Daoy (cell line): ENCODE measurements around the gene CDK5R2. TPM values are rescaled to one million over a fixed set of nuclear protein-coding genes. Genes with fewer than 3 reads are reported as not detected.
A peak's percentile ranks its signal among the peaks of the same experiment; 100 is the strongest.

Experiments used
- DNase-seq: peaks from one replicate; pipeline ENCODE4 v3.0.0-alpha.2; 2015; ENCODE audit warnings: low read depth
- total RNA-seq: library from RNA; depleted of rRNA; stranded (reverse); fragments of >200 nt; shearing (Covaris generic); gene quantifications from 2 replicates; pipeline ENCODE4 v1.2.3, GENCODE V29; 2014

The CDK5R2 gene
- total RNA-seq, 1 experiment from 2014 or later = 0.06 TPM

- no peak for DNase-seq
Observed at GRCh38 chr2:218986148-218986761, 26.8 kb downstream of the CDK5R2 start.

DNA sequence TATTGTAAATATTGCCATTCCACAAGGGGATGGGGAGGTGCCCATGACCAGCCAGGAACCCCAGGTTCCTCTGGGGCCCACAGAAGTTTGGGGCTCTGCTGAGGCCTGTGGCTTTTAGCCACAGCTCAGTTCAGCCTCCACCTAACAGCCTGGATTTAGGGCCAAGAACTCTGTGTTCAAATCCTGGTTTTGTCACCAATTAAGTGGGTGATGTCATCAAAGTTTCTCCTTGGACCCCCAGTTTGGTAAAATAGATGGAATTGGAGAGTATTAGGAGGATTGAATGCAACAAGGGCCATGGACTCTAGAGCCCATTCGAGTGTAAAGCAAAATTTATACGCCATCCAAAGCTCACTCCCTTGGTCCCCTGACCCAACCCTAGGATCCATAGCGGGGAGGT lies 28.7 kb downstream of the CDK5R2 start:
- no peak for DNase-seq

- DNase-seq = no peak
Observed at GRCh38 chr2:218988650-218989049, 29.2 kb downstream of the CDK5R2 start.

DNA sequence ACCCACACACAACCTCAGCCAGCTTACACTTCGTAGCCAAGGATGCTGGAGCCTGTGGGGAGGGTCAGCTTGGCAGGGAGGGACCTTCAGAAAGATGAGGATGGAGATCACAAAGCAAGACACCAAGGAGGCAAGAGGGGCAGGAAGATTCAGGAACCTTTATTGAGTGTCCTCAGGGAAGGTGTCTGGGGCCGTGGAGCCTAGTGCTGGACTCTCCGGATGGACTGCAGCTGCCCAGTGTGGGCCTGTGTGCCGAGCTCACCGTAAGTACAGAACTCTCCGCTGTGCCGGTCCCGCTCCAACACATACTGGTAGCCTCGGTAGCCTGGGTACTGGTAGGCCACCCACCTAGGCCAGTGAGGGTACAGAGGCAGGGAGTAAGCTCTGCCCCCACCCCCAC lies 30.6 kb downstream of the CDK5R2 start:
- no peak for DNase-seq

DNA sequence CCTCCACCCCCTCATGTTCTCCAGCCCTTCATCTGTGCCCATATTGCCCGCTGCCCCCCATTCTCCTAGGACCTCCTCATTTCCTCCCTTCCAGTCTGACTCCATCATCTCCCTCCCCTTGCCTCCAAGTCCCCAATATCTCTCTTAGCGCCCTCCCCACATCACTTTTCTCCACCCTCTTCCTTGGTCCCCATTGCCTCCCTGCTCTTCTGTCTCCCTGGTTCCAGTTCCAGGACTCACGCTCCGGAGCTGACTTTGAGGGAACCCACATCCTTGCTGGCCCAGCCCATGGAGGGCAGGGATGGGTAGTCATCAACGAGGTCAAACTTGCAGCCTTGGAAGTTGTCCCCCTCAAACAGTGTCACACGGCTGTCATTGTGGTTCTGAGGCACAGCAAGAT lies 31.1 kb downstream of the CDK5R2 start:
- no peak for DNase-seq

GRCh38 chr2:218991674-218992168 lies 32.3 kb downstream of the CDK5R2 start:
- DNase-seq = no peak

- no peak for DNase-seq
Observed at GRCh38 chr2:218992196-218992595, 32.7 kb downstream of the CDK5R2 start.

GRCh38 chr2:218992703-218993344 lies 33.4 kb downstream of the CDK5R2 start:
- peak; percentile 50 for DNase-seq

DNA sequence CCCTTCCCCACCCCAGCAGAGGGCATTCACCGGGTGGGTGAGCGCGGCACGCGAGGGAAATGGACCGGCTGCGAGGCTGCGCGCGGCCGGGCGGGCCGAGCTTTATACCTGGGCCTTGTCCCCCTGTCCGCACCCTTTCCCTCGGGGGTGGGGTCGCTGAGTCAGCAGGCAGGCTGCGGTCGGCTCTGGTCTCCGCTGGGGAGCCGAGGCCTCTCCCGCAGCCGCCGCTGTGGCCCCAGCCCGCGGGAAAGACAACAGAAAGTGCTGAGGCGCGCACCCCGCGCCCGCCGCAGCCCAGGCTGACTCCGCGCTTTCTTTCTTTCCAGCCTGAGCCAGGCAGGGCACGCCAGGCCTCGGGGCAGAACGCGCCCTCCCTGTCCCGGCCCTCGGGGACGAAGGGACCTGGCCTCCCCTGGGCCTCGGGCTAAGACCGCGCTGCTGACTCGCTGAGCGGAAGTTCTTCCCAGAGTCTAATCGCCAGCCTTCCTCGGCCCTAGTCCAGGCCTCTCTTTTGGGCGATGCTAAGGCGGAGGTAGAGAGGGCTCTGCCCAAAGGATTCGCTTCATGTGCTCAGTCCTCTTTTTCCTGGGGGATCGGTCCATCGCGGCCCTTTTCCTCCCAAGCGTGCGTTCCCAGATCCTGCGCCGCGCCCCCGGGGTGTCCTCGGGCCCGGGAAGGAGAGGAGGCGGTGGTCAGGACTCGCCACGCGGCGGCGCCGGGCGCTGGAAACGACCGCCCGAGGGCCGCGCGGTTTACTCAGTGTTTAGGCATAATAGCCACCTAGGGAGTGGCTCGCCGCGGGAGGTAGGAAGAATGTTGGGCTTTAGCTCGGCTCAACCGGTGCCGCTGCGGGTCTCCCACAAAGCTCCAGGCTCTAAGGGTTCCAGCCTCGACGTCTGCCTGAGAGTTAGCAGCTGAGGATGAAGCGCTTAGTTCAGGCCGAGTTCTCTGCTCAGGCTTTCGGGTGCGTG lies 34.2 kb downstream of the CDK5R2 start, which contains the start of gene CRYBA2:
CRYBA2 (minus strand) TSS at position 78 of the 971 bp plus-strand sequence. CDS start 246 bp downstream, outside the sequence.
- DNase-seq = peak; percentile 69

DNA sequence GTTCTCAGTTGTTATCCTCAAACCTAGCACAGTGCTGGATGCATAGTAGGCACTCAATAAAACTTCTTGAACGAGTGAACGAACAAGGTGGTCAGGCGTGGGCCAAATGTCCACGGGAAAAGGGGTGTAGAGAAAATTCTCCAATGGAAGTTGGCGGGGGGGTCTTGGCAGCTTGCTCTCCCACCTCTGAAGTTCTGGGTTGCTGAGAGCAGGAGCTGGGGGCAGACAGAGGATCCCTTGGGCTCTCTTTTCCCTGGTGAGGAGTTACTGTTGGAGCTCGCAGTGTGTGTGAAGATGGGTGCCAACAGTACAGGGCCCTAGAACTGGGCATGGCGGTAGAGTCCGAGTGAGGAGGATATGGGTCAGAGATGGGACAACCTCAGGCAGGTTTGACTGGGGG lies 36.1 kb downstream of the CDK5R2 start:
- DNase-seq = no peak

- peak; percentile 87 for DNase-seq
Observed at GRCh38 chr2:218995972-218996711, 36.7 kb downstream of the CDK5R2 start.

DNA sequence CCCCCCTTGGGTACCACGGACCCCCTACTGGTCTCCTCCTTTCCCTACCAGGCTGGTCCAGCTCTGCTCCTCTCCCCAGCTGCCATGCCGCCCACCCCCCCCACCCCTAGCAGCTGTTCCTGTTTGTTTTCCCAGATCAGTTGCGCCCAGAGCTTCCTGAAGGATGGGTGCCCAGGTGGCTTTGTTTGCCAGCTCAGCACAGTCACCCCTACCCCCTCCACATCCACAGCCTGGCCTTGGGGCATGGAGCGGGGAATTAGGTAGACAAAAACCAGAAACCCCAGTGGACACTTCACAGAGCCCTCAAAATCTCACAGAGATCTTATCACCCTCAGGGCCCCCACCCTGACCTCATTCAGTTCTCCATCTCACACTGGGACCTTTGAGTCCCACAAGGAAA lies 37.5 kb downstream of the CDK5R2 start:
- no peak for DNase-seq

- DNase-seq = no peak
Observed at GRCh38 chr2:218997731-218998130, 38.3 kb downstream of the CDK5R2 start.

GRCh38 chr2:218998414-218999002 lies 39.0 kb downstream of the CDK5R2 start:
- no peak for DNase-seq

DNA sequence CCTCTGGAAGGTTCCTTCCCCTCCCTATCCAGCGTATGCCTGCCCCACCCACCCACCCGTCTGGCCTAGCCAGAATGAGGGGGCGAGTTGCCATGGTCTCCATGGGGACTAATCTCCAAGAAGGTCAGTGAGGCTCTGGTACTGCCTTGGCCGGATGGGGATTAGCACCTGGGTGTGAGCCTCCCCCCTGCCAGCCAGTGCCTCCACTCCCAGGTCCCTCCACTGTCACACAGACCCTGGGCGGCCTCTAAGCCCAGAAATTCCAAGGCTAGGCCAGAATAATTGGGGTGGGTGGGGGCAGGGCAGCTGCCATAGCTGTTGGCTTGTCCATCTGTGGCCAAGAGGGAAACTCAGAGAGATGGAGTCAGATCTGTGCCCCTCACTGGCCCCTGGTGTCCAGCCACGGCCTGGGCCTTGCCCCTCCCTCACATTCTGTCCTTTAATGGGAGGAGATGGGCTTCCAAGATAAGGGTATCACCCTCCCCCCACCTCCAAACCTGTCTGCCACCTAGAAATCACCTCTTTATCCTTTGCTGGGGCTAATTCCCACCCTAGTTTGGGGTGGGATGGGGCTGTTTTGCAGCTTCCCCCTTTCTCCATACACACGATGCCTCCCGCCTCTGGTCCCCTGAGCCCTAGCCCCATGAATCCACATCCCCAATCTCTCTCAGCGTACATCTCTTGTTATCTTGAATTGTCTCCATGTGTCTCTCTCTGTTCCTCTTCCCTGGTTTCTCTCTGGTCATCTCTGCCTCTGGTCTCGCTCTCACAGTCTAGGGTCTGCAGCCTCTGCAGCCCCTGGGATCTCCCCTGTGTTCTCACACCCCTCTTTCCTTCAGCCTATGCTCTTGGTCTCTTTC lies 39.8 kb downstream of the CDK5R2 start:
- no peak for DNase-seq

- no peak for DNase-seq
Observed at GRCh38 chr2:218999881-219000568, 40.6 kb downstream of the CDK5R2 start.

DNA sequence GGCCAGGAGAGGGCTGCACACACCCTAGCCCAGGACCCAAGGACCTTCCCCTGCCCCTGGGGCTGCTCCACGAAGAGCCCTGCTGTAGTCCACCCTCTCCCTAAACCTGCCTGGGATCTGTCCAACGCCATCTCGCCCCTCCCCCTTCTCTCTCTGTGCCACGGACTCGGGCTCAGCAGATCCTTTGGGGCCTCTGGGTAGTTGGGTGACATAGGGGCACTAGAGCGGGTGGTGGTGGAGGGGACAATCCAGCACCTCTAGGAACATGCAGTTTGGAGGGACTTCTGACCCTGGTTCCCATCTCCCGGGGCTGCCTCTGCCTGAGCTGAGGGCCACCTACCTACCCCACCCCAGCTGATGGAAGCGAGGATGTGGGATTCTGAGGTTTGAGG lies 41.1 kb downstream of the CDK5R2 start:
- no peak for DNase-seq

DNA sequence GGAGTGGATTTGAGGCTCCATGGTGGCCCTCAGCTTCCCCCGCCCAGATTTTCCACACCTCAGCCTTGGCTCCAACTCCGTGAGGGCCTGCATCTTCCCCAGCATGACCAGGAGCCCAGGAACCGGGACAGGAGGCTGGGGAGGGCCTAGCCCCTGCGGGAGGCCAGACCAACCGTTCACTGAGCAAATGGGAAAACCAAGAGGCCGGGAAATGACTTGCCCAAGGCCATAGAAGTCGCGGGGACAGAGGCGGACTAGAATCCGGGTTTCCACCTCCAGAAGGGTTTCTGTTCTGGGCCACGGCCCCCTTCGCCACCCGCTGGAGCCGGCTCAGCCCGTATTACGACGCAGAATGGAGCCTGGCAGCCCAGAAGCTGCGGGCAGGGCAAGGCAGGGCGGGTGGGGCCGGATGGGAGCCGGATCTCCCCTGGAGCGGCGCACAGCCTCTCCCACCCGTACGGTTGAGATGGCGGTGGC lies 41.7 kb downstream of the CDK5R2 start:
- DNase-seq = no peak
